ENCODE results near the gene CAV1.

CAV1 gene

GRCh38 chr7:116540743-116541142, 15.9 kb downstream of the CAV1 start:
- TF ChIP-seq, protein P1, sequence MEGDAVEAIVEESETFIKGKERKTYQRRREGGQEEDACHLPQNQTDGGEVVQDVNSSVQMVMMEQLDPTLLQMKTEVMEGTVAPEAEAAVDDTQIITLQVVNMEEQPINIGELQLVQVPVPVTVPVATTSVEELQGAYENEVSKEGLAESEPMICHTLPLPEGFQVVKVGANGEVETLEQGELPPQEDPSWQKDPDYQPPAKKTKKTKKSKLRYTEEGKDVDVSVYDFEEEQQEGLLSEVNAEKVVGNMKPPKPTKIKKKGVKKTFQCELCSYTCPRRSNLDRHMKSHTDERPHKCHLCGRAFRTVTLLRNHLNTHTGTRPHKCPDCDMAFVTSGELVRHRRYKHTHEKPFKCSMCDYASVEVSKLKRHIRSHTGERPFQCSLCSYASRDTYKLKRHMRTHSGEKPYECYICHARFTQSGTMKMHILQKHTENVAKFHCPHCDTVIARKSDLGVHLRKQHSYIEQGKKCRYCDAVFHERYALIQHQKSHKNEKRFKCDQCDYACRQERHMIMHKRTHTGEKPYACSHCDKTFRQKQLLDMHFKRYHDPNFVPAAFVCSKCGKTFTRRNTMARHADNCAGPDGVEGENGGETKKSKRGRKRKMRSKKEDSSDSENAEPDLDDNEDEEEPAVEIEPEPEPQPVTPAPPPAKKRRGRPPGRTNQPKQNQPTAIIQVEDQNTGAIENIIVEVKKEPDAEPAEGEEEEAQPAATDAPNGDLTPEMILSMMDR (IDR thresholded peaks at IDR 0.05; ENCODE audit: low read depth, low read length, missing control alignments) = no peak
- no peak overlapping the region for H3K4me3 ChIP-seq (replicated peaks; ENCODE audit: low read depth, low read length)
- no peak for DNase-seq (ENCODE audit: extremely low read depth, low read depth)

DNA sequence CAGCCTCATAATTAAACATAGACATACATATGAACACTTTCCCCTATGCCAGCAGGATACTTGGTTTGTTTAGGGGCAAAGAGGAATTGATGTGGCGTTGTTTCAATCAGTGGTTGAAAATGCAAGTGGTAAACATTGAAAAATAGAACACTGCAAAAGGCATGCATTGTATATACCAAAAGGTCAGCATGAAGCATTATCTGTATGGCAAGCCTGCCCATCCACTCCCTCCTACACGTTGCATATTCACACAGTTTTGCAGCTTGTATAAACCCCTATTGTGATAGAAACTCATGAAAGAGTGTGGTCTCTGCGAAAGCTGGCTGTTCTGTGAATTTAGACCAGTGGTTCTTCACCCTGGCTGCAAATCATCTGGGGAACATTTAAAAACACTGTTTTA, 17.1 kb downstream of the CAV1 start:
- DNase-seq (ENCODE audit: extremely low read depth, low read depth) = no peak
- TF ChIP-seq, protein P1 (IDR thresholded peaks at IDR 0.05; ENCODE audit: low read depth, low read length, missing control alignments) = no peak
- no peak overlapping the region for H3K4me3 ChIP-seq (replicated peaks; ENCODE audit: low read depth, low read length)

DNA sequence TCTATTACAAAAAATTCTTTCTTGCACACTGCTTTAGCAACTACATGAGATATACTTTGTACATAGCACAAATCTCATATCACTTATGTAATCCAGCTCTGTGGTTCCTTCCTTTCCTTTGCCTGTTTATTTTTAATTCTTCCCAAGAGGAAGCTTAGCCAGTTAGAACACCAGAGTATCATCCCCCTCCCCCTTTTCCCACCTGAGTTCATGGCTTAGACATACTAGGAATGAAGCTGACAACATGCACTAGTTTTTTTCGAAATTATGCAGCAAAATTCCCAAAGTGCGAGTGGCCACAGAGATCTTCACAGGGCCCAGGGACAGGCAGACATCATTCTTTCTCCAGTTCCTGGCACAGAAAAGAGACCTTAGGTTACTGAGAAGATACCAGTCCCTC, 17.8 kb downstream of the CAV1 start:
- TF ChIP-seq, protein P1 (IDR thresholded peaks at IDR 0.05; ENCODE audit: low read depth, low read length, missing control alignments) = no peak
- DNase-seq (ENCODE audit: extremely low read depth, low read depth) = no peak
- no peak overlapping the region for H3K4me3 ChIP-seq (replicated peaks; ENCODE audit: low read depth, low read length)

- DNase-seq (ENCODE audit: extremely low read depth, low read depth) = peak; percentile 59
- TF ChIP-seq, protein P1 (IDR thresholded peaks at IDR 0.05; ENCODE audit: low read depth, low read length, missing control alignments) = no peak
These were observed 18.8 kb downstream of the CAV1 start for GRCh38 chr7:116543664-116544063.

DNA sequence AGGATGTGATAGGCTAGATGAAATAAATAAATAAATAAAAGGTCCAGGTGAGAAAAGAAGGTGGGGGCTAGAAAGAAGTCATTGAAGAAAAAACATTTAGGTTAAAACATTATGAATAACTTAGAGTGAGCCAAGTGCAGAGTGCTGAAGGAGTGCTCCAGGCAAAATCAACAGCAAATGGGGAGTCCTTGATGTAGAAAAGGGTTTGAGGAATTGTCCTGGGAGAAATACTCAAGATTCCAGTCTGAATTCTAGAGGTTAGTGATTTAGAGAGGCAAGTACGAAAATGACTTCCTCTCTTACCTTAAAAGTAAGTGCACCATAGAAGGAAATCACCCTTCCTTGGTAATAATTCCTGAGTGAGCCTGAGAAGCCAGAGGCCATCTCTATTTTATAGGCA, 19.7 kb downstream of the CAV1 start:
- H3K4me3 ChIP-seq (replicated peaks; ENCODE audit: low read depth, low read length) = no peak overlapping the region
- DNase-seq (ENCODE audit: extremely low read depth, low read depth) = no peak
- TF ChIP-seq, protein P1 (IDR thresholded peaks at IDR 0.05; ENCODE audit: low read depth, low read length, missing control alignments) = no peak

More at GRCh38 chr7:116543664-116544063, 18.8 kb downstream of the CAV1 start:
- H3K4me3 ChIP-seq (replicated peaks; ENCODE audit: low read depth, low read length) = no peak overlapping the region

DNA sequence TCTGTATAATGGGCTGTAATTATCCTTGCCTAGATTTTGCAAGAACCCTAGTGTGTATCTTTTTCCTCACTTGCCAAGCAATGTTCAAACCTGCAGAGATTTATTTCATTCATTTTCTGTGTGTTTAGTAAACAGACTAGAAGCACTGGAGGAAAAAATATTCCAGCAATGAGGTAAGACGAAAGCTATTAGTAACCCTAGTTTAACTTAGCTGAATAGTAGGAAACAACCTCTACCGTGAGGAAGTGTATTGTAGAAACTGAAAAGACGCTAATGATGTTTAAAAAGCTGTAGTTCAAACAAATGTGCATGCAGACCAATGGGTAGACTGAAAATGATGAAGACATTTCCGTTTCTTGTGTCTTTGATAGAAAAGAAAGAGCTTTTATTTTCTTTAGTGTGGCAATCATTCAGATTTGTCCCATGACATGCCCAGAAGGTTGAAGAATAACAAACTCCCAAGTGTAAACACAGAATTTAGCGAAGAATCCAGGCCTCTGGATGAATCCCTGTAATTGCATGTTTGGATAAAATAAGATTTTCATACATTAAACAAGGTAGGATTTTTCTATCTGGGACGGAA, 20.7 kb downstream of the CAV1 start:
- no peak for DNase-seq (ENCODE audit: extremely low read depth, low read depth)
- TF ChIP-seq, protein P1 (IDR thresholded peaks at IDR 0.05; ENCODE audit: low read depth, low read length, missing control alignments) = no peak
- H3K4me3 ChIP-seq (replicated peaks; ENCODE audit: low read depth, low read length) = no peak overlapping the region

DNA sequence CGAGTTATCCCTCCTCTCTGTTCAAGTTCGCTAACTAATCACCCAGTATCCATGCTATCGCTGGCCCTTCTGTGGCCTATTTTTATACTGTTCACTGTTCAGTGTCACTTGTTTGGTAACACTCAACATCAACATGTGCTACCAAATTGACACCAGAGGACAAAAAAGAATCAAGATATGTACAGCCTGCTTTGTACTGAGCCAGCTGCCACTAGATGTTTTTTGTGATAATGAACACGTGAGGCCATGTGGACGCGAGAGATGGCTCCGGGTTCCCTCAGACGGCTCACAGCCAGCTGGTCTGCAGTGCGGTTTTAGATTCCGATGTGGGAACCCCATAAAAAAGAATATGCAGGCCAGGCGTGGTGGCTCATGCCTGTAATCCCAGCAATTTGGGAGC, 21.2 kb downstream of the CAV1 start:
- no peak for DNase-seq (ENCODE audit: extremely low read depth, low read depth)
- TF ChIP-seq, protein P1 (IDR thresholded peaks at IDR 0.05; ENCODE audit: low read depth, low read length, missing control alignments) = no peak
- no peak overlapping the region for H3K4me3 ChIP-seq (replicated peaks; ENCODE audit: low read depth, low read length)

Data from HFF-Myc (cell line).